HUDEP-2 (cell line): Measurements from ENCODE around the gene FHL2.
A peak's percentile ranks its signal among the peaks of the same experiment; 100 is the strongest.

Source experiments
- DNase-seq, 76 experiments: peaks; one replicate each; lab custom pipeline; 2025; ENCODE audit not compliant: unreplicated experiment in 76 of 76; lab: John Stamatoyannopoulos, UW

Gene FHL2

DNA sequence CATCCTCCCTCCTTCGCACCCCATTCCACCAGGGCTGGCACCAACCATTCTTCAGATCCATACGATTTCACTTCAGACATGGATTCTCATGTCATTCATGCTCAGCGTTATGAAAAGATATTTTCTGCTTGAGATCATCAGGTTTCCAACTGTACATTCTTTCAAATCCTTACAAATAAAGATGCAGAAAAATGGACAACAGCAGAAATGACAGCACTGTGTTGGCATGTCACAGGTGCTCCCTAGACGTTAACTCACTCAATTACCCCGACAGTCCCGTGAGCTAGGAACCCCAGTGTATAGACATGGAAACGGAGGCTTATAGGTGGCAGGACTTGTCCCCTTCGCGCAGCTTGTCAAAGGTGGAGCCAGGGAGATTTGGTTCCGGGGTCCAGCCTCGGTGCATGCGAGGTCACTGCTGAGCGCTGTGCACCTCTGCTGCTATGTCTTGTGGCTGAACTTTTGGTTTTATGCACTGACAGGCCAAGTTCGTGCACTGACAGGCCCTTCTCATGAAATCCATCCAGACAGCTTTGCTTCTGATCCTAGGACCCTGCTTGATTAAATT, 17.7 kb downstream of the FHL2 start:
- no peak for DNase-seq

DNA sequence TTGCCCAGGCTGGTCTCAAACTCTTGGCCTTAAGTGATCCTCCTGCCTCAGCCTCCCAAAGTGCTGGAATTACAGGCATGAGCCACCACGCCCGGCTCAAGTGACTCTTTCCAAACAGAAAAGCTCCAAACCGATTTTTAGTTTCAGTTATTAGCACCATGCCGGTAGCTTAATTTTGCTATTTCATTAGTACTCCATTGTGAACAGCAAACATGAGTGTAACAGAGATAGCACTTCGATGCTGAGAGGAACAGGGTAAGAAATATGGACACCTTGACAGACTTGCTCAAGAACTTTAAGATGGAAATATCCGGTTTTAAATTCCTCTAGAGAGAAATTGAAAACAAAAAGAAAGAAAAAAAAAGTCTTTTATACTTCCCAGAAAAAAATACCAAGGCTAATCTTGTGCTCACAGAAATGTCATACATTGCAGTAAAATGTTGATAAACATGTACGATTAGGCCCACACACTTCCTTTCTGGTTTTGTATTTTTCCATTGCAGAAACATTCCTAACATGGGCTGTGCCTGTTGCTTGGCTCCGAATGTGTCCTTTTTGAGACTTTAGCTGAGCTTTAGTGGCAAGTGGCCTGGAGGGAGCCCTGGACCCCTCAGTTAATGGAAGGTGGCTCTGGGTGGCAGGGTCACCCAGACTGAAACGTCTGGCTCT, 18.3 kb downstream of the FHL2 start:
- peak in 15 of 76 experiments; percentile 3 to 64 (median 28) for DNase-seq

DNA sequence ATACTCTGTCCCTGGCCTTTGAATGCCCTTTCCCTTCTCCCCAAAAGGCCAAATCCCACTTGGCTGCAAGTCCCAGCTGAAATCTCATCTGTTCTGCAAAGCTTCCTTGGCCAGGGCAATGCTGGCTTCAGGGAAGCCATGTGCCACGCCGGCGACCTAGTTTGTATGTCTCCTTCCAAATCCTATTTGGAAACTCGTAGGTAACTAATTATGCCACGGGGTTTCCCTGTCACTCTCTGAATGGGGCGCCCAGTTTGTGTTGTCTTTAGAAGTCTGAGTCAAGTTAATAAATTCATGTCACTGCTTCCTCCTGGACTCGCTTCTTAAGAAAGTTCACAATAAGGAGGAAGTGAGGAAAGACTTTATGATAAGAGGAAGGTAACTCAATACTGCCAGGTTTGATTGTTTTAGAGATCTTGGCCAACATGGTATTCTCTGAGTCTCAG, 19.1 kb downstream of the FHL2 start:
- DNase-seq: peak in 1 of 76 experiments; percentile 1

DNA sequence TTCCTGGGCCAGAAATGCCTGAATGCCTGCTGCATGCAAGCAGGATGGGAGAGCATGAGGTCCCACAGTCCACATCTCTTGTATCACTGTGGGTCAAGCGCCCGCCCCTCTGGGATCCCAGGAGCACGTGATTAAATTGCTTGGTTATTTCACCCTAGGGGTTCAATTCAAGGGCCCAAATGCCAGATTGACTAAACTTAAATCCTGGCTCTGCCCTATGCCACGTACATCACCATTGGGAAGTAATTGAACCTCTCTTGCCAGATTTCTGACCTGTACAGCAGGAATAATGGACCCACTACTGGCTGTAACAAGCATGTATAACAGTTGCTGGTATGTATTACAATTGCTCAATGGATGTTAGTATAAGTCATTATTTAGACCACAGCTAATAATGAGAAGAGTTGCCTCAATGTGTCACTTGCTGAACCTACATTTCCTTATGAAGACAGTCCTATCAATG, 19.9 kb downstream of the FHL2 start:
- no peak for DNase-seq

DNA sequence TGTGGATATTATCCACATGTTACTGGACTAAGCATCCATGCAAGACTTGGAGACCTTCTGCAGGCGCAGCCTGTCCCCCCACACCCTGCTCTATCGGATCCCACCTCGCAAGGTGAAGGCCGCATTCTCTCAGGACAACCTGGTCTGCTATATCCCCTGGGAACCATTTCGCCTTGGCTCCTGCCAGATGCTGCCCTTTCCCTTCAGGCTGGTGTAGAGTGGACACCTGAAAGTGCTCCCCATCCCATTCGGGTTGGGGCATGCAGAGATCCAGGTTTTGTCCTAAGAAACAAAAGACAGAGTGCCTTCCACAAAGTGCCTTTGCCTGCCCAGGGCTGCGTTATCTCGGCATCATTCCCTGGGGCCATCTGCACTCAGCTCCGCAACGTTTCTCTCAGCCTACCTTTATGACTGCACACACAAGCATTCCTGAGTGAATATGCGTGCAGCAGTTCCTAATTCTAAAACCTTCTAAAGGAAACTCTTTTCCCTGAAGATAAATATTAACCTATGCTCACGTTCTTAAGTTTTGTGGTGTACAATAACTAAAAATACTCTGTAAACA, 20.5 kb downstream of the FHL2 start:
- DNase-seq: no peak

DNA sequence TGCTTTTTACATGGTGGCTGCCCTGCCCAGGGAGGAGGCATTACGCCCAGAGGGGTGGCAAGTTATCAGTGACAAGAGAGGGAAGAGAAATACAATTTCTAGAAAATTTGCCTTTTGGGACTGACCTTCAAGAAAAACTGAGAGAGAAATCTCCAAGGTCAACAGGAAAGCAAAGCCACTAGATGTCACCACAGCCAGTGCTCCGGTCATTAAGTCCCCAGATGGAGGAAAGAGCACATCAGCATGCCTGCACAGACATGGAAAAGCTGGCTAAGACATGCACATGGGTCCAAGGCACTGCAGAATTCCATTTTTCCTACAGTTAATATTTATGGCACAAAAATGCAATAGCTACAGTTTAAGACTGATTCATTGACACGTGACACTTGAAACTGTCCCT, 21.0 kb downstream of the FHL2 start:
- peak in 1 of 76 experiments; percentile 6 for DNase-seq

DNA sequence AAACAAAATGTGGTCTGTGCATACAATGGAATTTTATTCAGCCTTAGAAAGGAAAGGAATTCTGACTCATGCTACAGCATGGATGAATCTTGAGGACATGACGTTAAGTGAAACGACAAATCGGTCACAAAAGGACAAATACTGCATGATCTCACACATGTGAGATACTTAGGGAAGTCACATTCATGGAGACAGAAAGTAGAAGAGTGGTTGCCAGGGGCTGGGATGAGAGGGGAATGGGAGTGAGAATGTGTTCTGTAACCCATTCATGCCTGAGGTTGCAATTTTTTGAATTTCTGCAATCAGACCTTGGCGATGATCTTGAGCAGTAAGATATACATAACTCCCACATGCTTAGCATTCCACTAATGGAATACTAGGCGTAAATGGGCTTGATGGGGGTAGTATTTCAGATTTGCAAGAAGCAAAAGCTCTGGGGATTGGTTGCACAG, 22.0 kb downstream of the FHL2 start:
- DNase-seq: no peak

DNA sequence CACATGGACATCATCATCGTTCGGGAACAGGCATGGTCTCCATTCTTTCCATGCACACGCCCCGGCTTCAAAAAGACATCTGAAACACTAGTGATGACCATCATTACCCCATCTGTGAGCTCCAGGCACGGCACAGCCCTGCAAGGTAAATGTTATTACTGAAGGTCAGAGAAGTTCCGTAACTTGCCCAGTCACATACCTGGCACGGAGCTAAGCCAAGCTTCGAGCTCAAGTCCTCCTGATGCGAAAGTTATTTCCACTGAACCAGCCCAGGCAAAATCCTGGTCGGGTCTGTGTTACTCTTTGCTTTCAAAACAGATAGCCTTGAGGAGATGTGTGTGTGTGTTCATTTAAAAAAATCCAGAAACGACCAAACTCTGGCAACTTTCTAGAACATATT, 22.8 kb downstream of the FHL2 start:
- no peak for DNase-seq

DNA sequence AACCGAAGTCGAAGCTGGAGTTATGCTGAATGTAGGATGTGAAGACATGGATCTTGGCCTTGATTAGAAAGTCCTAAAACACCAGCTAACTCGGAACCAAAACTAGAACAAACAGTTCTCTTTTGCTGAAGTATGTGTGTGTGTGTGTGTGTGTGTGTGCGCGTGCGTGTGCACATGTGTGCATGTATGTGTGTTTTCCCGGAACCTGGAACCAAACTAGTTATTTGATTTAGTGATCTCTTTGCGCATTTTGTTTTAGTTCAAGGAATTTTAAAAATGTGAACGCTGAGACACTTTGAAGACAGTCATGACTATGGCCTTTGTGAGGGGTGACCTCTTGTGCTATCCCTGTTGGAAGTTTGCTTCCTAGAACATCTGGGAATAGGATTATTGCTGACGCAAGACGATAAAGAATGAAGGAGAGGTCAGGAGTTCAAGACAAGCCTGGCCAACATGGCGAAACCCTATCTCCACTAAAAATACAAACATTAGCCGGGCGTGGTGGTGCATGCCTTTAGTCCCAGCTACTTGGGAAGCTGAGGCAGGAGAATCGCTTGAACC, 23.8 kb downstream of the FHL2 start:
- DNase-seq: no peak

DNA sequence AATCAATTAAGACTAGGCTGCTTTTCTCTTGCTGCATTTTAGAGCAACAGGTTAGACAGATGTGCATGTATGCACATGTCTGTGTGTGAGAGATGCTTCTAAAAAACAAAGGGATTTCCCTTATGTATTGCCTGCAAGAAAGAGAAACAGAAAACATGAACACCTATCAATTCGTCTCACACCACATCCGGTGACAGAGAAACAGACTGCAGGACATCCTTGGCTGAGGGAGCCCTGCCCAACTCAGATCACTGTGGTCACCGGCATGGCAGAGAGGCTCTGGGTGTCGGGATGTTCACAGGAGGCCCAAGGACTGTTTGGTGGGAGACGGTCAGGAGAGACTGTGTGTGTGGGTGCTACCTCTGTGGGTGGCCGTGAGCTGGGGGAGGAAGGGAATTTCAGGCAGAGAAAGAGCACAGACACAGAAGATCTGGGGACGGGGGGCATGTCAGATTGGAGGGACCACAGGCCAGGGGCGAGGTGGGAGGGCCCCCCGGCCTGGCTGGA, 24.9 kb downstream of the FHL2 start:
- DNase-seq: no peak

DNA sequence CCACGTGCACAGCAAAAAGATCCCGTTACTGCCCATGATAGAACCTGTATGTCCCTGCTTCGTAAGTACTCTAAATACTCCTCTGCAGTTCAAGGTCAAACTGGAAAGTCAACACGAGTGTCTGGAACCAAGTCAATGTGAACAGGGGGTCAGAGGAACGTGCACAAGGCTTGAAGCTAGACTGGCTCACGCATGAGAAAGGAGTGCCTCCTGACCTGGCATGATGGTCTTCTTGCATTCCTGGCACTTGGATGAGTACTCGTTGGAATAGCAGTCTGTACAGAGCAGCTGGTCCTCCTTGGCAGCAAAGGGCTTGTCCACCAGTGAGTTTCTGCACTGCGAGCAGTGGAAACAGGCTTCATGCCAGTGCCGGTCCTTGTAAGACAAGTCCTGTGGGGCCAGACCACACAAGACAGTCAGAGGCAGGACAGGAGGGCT, 25.5 kb downstream of the FHL2 start:
- no peak for DNase-seq

DNA sequence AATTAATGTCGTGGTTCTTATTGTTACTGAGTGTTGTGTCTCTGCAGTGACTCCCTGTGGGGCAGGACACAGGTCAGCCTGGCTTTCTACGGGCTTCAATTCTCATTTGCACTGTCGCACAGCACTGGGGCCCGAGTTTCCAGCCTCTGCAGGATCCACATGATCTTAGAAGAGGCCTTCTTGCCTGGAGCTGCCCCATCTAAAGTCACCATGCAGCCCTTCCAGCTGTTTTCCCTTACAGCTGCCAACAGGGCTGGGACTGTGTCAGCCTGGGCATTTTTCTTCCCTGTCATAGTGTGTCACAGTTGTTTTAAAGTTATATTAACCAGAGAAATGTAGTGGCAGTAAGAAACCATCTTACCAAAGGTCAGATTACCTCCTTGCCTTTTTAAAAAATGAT, 27.0 kb downstream of the FHL2 start:
- no peak for DNase-seq

DNA sequence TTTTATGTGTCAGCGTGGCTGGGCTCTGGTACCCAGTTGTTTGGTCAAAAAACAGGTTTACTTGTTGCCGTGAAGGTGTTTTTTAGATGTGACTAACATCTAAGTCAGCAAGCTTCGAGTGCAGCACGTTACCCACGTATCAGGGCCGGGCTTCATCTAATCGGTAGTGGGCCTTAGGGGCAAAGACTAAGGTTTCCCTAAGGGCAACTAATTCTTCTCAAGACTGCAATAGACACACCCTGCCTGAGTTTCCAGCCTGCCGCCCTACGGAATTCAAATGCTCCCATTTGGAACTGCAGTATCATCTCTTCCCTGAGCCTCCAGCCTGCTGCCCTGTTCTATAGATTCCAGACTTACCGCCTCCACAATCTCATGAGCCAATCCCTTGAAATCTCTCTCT, 27.7 kb downstream of the FHL2 start:
- DNase-seq: no peak

DNA sequence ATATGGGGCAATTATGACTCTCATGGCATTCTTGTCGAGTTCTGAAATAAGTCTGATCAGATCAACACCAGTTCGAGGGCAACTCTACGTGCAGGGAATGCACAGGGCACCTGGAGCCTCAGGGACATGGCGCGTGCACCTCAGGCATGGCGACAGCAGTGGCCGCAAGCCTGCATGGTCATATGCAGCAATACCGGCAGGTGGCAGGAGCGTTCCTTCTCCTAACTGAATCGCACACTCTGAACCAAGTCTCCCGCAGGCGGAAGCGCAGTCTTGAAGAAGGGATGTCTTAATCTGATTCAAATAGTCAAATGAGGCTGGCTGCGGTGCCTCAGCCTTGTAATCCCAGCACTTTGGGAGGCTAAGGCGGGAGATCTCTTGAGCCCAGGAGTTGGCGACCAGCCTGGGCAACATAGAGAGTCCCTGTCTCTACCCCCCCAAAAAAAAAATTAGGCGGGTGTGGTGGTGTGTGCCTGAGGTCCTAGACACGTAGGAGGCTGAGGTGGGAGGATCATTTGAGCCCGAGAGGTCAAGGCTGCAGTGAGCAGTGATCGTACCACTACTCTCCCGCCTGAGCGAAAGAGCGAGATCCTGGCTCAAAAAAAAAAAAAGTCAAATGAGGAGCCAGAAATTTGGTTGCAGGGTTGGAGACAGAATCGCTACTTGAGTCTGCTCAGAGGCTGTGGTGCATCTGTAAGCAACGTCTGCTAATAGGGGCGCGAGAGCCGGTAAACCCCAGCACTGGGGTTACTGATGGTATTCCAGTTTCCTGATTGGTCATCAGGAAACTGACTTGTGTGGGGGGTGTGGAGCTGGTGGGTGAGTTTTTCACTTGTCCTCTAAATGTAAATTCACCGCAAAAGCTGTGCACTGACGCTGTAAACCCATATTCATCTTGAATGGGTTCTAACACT, 28.8 kb downstream of the FHL2 start:
- peak in 74 of 76 experiments; percentile 10 to 87 (median 74) for DNase-seq

DNA sequence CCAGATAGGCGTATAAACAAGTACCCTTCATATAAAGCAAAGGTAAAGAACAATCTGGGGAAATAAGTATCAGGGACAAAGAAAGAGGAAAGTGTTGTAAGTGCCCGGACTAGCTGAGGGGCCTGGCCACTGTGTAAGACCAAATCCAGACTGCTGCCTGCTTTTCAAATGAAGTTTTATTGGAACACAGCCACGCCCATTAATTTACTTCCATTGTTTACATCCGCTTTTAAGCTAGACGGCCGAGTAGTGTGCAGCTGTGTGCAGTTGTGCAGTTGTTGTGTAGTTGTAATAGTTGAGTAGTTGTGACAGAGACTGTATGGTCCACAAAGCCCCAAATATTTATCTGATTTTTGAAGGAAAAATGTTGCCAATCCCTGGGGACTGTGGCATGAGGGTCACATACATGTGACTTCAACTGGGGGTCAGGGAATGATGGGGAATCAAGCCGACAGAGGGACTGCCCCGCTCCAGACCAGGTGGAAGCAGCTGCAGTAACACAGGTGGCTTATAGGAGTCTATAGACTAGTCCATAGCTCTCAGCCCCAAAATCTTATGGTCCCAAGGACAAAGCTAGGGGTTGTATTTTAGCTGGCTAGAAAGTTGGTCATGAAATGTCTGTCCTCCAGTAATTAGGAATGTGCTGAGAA, 30.0 kb downstream of the FHL2 start:
- DNase-seq: no peak

DNA sequence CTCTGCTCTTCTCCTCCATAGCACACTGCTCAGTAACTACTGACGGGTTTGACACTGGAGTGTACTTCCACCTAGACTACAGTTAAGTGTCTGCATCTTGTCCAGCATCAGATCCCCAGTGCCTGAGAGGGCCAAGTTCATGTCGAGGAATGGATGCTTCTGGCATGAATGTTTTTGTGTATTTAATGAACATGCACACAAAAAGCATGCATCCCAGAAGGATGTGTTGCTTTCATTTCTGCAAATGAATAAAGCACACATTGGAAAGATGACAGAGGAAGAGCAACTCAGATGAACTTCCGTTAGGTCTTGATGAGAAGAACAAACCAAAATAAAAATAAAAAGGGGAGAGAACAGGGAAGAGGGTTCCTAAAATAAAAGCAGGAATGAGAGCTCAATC, 33.6 kb downstream of the FHL2 start:
- no peak for DNase-seq

DNA sequence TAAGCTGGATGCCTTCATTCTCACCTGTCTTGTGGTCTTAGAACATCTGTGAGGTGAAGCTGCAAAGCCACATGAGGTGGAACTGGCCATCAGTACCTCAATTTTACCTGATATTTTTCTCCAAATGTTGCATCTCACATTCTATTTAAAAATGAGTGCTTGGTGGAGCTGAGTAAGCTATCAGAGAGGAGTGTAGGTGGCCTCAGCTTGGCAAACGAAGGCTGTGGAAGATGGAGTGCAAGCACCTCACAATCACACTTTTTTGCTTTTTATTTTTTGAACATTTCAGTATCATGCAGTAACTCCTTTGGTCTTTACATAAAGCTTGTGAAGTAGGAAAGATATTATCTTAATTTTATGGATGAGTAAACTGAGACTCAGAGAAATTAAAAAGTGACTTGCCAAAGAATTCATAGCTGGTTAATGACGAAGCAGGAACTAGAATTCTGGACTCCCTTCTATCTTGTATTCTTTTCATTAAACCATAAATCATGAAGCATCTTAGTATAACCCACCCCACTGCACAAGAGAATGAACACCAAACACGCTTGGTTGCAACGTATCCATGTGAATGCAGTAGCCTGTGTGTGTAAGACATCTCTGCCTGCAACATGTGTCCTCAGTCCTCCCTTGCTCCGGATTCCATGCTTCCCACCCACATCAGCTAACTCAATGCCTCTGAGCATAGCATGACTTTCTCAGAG, 34.3 kb downstream of the FHL2 start:
- no peak for DNase-seq

DNA sequence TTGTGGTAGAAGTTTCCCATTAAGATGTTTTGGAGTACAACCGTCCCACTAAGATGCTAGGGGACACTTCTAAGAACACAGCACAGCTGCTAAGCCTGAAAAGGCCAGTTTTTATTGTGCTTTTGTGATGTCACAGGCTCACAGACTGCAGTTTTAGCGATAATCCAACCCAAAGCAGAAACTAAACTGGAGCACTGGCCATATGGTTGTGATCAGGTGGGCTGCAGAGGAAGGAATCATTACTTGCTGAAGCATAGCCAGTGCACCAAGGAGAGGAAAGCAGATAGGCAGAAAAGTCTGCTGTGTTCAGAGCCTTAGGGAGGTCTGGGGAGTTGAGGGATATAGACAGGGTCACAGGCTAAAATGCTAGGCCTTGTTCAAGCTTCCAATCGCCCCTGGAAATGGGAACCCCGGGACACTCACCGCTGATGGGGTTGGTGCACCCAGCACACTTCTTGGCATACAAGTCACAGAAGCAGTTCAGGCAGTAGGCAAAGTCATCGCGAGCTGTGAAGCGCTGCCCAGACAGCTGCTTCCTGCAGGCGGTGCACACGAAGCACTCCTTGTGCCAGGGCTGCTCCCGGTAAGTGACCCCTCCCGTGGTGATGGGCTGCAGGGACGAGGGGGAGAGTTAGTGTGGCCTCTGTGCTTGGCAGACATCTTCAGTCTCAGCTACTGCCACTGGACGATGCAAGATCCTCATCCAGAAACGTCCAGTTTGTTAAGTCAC, 35.8 kb downstream of the FHL2 start:
- DNase-seq: no peak
